ENCODE results near the gene SERPINI1.
A peak's percentile ranks its signal among the peaks of the same experiment; 100 is the strongest.

SERPINI1 gene

DNA sequence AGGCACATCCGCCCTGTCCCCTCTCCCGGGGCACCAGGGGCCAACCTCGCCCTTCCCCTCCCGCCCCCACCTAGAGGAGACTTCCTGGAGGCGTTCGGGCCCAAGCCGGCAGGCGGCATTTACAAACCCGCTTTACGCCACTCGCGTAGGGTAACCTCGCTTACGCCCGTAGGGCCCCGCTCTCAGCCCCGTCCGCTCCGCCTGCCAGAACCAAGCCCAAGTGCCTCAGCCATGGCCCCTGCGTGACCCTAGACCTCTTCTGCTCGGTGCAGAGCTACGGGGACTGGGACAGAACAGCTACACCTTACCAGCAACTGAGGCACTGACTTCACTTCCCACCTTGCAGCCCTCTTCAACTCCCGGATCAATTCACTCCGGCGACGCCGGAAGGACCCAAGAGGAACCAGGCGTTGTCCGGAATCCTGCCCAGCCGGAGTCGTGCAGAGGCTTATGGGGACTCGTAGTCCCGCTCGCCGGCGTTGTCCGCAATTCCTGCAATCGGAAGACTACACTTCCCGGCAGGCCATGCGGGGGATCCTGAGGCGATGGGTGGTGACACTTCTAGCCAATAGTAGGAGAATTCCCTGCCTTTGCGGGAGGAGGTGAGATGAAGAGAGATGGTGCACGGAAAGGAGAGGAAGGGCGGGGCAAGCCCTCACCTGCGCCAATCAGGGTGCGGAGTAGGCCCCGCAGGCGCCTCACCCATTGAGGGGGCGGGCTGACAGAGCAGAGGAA is 856 bp upstream of the SERPINI1 start, which contains the start of gene PDCD10:
Gene PDCD10 (minus strand): TSS at position 395 of the 735 bp plus-strand sequence. CDS start 14,735 bp downstream, outside the sequence.
- peak; percentile 94 for DNase-seq (ENCODE audit: low spot score)

DNA sequence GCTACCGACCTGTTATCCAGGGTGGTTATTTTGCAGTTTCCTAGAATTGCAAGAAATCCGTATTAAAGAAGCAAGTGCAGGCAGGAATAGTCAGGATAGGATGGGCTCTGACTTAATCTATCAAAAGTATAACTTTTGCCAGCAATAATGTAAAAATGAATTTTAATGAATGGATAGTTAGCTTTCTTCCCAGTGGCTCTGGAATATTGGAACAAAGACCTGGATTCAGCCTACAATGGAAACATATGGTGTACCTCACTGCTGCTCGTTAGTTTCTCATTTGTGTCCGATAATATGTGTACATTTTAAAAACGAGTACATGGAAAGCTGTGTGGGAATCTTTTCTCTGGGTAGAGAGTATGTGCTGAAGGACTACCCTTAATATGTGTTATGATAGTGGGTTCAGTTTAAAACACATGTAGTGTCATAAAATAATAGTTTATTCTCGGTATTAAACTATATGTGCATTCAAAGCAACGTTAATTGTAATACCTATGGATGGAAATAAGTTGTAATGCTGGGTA is 805 bp downstream of the SERPINI1 start:
- DNase-seq (ENCODE audit: low spot score) = no peak

GRCh38 chr3:167736997-167737396 is 1.5 kb downstream of the SERPINI1 start:
- DNase-seq (ENCODE audit: low spot score) = no peak

GRCh38 chr3:167738037-167738436 is 2.5 kb downstream of the SERPINI1 start:
- DNase-seq (ENCODE audit: low spot score) = no peak

GRCh38 chr3:167739190-167739810 is 3.8 kb downstream of the SERPINI1 start:
- no peak for DNase-seq (ENCODE audit: low spot score)

DNA sequence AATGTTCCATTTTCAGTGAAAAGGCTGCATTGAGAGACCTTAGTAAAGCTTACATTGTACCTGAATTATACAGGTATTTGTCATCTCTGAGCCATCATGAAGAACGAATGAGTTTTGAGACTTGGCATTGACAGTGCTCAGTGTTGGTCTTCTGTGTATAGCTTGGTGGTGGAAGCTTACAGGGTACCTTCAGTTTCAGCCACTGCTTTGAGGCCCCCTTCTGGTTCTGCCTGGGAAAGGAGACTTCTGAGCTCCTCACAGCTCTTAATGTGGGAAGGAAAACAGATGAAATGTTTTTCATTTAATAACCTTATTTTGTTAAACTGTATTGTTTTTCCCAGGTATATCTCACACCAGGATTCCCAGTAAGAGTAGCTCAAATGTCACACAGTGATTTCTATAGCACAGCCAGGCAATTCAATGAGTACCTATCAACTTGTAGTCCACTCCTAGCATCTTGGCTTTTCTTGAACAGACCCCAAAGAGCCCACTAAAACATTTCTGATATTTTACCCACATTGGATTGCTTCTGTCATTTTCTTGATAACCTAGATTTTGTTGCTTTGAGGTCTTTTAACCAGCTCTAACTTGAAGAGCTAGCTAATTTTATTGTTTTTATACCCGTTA is 5.6 kb downstream of the SERPINI1 start:
- DNase-seq (ENCODE audit: low spot score) = peak; percentile 11

DNA sequence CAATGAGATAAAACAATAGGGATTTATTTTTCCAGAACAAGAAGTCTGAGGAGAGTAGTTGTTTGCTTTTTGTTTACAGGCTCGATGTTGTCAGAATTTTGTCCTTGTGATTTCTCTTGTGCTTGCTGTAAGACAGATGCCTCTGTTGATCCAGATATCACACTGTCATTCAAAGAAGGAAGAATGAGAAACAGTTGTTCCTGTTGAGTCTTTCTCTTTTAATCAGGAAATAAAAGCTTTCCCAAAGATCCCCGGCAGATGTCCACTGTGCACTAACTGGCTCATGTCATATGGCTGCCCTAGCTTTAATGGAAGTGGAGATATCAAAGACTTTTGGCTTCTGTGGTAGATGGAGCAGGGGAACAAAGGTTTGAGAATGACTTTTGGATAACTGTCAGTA is 6.8 kb downstream of the SERPINI1 start:
- DNase-seq (ENCODE audit: low spot score) = no peak

- no peak for DNase-seq (ENCODE audit: low spot score)
Observed at GRCh38 chr3:167743799-167744198, 8.3 kb downstream of the SERPINI1 start.

- no peak for DNase-seq (ENCODE audit: low spot score)
Observed at GRCh38 chr3:167749209-167749608, 13.7 kb downstream of the SERPINI1 start.

DNA sequence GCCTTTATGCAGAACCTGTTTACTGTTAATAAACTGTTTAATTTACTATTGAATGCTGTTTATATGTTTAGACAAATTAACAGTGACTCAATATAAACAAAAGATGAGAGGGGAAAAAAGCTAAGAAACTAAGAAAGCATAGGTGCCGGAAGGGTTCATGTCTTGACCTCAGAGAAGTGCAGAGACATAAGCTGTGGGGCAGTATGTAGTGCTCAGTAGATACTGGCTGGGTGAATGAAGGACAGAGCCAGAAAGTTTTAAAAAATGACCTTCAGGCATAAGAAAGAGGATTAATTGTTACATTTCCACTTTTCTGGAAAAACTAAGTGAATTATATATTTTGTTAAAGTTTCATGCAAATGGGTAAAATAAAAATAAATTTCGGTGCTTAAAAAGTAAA is 14.2 kb downstream of the SERPINI1 start:
- no peak for DNase-seq (ENCODE audit: low spot score)

GRCh38 chr3:167750272-167750971 is 14.9 kb downstream of the SERPINI1 start:
- DNase-seq (ENCODE audit: low spot score) = no peak

GRCh38 chr3:167754049-167754448 is 18.5 kb downstream of the SERPINI1 start:
- DNase-seq (ENCODE audit: low spot score) = no peak

DNA sequence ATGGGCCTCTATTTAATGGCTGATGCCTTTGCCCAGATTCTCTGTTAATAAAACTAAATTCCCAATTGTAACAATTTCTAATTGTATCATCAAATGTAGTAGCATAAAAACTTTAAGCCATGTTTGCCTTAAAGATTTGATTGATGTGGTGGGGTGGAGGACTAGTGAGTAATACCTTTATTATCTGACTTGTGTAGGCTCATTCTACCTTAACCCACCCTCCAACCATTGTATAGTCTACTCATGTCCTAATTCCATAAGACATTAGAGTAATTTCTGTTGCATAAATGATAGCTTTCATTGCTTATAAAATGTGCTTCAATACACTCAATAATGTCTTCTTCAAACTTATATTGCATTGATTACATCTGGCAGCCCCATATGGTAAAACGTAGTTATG is 25.8 kb downstream of the SERPINI1 start:
- DNase-seq (ENCODE audit: low spot score) = no peak

DNA sequence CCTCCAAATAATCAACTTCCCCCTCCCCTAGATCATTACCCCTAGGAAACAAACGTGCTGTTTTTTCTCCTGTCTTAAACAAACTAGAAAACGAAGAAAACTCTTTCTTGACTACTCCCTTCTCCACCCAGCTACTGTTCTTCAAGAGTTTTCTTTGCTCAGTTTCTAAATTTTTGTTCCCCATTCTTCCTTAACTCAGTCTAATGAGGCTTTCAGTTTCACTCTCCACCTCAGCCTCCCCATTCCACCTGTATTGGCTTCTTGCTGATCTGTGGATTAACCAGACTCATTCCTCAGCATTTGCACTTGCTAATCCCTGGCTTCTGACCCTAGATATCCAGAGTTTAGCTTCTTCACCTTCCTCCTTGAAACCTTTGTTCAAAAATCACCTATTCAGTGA is 26.8 kb downstream of the SERPINI1 start:
- no peak for DNase-seq (ENCODE audit: low spot score)

DNA sequence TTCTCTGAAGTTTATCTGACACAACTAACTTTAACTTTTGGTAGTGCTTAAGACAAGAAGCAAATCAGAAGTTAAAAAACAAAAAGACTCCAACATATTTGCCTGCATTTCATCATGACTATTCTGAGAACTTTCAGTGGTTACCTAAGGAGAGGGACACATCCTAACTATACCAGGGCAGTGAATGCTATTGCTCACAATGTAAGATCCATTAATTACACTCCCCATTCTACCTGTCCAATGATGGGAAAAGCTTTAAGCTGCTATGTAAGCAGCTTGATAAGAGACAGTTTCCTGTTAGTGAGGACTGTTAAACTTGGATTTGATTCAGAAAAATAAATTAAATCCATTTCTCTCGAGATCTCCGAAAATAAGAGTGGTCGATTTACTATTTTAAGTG is 37.5 kb downstream of the SERPINI1 start:
- no peak for DNase-seq (ENCODE audit: low spot score)

GRCh38 chr3:167773584-167773983 is 38.1 kb downstream of the SERPINI1 start:
- DNase-seq (ENCODE audit: low spot score) = no peak

DNA sequence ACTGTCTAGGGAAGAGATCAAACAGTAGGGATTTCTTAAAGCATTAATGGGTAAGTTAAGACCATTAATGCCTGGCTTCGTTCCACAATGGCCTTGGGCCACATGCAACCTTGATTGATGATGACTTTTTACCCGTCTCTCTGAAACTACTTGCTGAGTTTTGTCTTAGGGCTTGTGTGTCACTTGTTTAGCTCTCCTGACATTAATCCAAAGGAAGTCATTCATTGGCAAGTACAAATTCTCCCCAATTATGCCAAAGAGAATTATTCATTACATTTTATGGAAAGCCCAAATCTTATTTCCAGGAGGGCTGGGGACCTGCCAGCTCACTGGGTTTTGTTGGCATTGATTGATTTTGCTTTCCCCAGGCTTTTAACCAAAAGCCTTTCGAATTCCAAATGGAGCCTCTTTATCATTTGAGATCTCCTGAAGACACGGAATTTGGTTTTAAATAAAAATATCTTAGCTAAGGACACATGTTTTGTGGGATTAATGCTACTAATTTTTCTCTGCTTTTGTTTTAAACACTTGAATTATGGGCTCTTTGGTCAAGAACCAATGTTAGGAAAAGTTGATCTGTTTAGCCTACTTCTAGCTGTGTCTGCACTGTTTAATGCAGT is 40.7 kb downstream of the SERPINI1 start:
- DNase-seq (ENCODE audit: low spot score) = no peak

DNA sequence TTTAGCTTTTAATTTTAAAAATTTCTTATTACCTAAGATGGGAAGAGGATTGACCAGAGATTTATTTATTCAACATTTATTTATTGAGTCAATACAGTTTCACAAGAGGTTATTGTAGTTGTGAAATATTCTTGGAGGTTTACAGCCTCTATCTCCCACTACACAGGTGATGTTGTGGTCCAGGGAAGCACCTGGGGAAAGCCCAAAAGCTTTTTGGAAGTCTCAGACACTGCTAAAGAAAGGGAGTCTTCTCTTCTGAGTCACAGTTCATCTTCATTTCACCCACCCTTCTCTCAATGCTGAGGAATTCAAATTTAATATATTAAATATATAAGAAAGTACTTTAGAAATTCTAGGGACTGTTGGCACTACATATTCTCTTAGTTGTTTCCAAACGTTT is 41.8 kb downstream of the SERPINI1 start:
- DNase-seq (ENCODE audit: low spot score) = no peak

DNA sequence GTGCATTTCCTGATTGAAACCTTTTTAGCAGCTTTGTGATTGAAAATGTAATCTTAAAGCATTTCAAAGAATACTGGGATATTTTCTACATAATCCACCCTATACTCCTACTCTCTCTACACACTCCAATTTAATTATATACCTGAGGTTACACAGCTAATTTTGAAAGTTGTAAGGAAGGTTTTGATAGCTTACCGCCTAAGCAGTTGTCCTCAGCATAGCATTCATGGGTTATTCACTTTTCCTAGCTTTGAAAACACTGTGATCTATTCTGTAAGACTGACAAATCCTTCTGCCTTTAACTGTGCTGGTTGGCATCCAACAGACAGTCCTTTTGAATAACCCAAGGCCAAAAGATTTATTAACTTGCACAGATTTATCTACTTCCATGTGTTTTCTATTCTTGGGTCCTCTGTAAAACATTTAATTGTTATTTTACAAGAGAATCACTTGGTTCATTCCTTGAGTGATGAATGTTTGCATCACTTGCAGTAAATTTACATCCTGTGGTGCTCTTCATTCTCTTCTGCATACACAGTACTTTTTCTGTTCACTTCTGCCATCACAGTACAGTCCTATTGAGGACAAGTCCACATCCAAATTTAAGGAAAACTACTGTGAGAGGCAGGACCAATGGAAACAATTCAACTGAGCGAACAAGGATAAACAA is 44.8 kb downstream of the SERPINI1 start:
- DNase-seq (ENCODE audit: low spot score) = no peak

DNA sequence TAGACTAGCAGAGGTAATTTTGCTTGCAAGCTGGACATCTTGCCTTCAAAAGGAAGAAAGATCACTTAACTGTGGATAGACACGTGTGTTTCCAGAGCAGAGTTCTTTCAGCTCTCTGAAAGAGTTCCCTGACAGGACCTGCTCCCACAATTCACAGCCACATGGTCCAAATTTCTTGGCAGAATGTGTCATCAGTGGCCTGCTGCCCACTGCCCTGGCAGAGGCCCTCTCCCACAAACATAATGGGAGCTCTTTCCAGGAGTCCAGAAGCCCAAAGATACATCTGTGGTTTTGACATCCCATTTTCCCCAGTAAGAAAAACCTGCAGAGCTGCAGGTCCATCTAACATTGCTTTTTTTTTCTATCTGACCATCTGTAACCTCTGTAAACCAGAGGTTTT is 48.3 kb downstream of the SERPINI1 start:
- DNase-seq (ENCODE audit: low spot score) = no peak

DNA sequence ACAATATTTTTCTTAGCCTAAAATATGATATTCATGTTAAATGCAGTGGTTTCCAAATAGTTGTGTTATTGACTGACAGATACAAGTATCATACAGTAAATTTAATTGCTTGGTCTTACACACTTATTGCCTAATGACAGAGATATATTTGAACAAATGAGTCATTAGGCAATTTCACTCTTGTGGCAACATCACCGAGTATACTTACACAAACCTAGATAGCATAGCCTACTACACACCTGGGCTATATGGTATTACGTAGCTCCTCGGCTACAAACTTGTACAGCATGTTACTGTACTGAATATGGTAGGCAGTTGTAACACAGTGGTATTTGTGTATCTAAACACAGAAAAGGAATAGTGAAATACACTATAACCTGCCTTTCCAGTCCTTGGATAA is 50.3 kb downstream of the SERPINI1 start:
- DNase-seq (ENCODE audit: low spot score) = no peak
